ENCODE measurements around the gene CLEC10A. TPM values are rescaled to one million over a fixed set of nuclear protein-coding genes. Genes with fewer than 3 reads are reported as not detected.

CLEC10A gene
- total RNA-seq, 1 donor from 2014 or later: not detected

- Histone ChIP-seq H3K27me3 (ENCODE audit: insufficient read depth, low read length) (peaks cover 21% of the 10 kb centered on the region), H3K27ac (ENCODE audit: low read depth, low read length) (no peak overlapping the region), H4K20me1 (ENCODE audit: insufficient read depth, low read length) (no peaks in the 10 kb centered on the region), H2AFZ (ENCODE audit: low read depth, low read length) (no peak overlapping the region), H3K4me2 (ENCODE audit: low read length) (peak overlapping the region; percentile 85), H3K4me1 (ENCODE audit: insufficient read depth, low read length) (peaks cover 20% of the 10 kb centered on the region), H3K4me3 (ENCODE audit: insufficient read depth, low read depth, low read length) (no peak overlapping the region), H3K36me3 (ENCODE audit: insufficient read depth, low read length) (no peaks in the 10 kb centered on the region), H3K9ac (ENCODE audit: low read length) (peak overlapping the region; percentile 10), H3K79me2 (ENCODE audit: insufficient read depth, low read length) (no peaks in the 10 kb centered on the region), H3K9me3 (ENCODE audit: insufficient read depth, low read depth, low read length) (peaks cover 3% of the 10 kb centered on the region)
- no peaks in the 10 kb centered on the region for H3K9me3 Mint-ChIP-seq (ENCODE audit: unreplicated experiment)
- no peaks in the 10 kb centered on the region for H3K4me1 Mint-ChIP-seq (ENCODE audit: low read depth, unreplicated experiment)
- FAIRE-seq (no peak), DNase-seq (ENCODE audit: low read depth) (no peak)
- H3K27ac Mint-ChIP-seq (ENCODE audit: unreplicated experiment): no peak overlapping the region
- no peak overlapping the region for H3K4me3 Mint-ChIP-seq (ENCODE audit: unreplicated experiment)
- peaks cover 36% of the 10 kb centered on the region for H3K27me3 Mint-ChIP-seq (ENCODE audit: low read depth, unreplicated experiment)
- H3K36me3 Mint-ChIP-seq (ENCODE audit: low read depth, unreplicated experiment): peaks cover 3% of the 10 kb centered on the region
- TF ChIP-seq CTCF (IDR thresholded peaks at IDR 0.05; ENCODE audit: insufficient read depth, low read depth, low read length) (no peak), EZH2 (IDR thresholded peaks at IDR 0.05; ENCODE audit: insufficient read depth, low read length) (peak; percentile 34)
Observed at GRCh38 chr17:7042501-7043181, 37.4 kb downstream of the CLEC10A start.

GRCh38 chr17:7041607-7042500 lies 38.2 kb downstream of the CLEC10A start:
- no peak for DNase-seq (ENCODE audit: low read depth)
- Mint-ChIP-seq H3K36me3 (ENCODE audit: low read depth, unreplicated experiment) (peaks cover 3% of the 10 kb centered on the region), H3K27me3 (ENCODE audit: low read depth, unreplicated experiment) (peaks cover 33% of the 10 kb centered on the region), H3K27ac (ENCODE audit: unreplicated experiment) (no peak overlapping the region), H3K9me3 (ENCODE audit: unreplicated experiment) (no peaks in the 10 kb centered on the region), H3K4me3 (ENCODE audit: unreplicated experiment) (no peak overlapping the region), H3K4me1 (ENCODE audit: low read depth, unreplicated experiment) (no peaks in the 10 kb centered on the region)
- no peaks in the 10 kb centered on the region for H4K20me1 ChIP-seq (ENCODE audit: insufficient read depth, low read length)
- H3K36me3 ChIP-seq (ENCODE audit: insufficient read depth, low read length): no peaks in the 10 kb centered on the region
- H3K4me2 ChIP-seq (ENCODE audit: low read length): peak overlapping the region; percentile 85
- H3K4me1 ChIP-seq (ENCODE audit: insufficient read depth, low read length): peaks cover 20% of the 10 kb centered on the region
- peaks cover 3% of the 10 kb centered on the region for H3K9me3 ChIP-seq (ENCODE audit: insufficient read depth, low read depth, low read length)
- H3K27me3 ChIP-seq (ENCODE audit: insufficient read depth, low read length): peaks cover 19% of the 10 kb centered on the region
- no peak overlapping the region for H3K27ac ChIP-seq (ENCODE audit: low read depth, low read length)
- H3K9ac ChIP-seq (ENCODE audit: low read length): peak overlapping the region; percentile 10
- H3K4me3 ChIP-seq (ENCODE audit: insufficient read depth, low read depth, low read length): no peak overlapping the region
- no peak overlapping the region for H2AFZ ChIP-seq (ENCODE audit: low read depth, low read length)
- H3K79me2 ChIP-seq (ENCODE audit: insufficient read depth, low read length): no peaks in the 10 kb centered on the region
- no peak for FAIRE-seq
- TF ChIP-seq EZH2 (IDR thresholded peaks at IDR 0.05; ENCODE audit: insufficient read depth, low read length): peak; percentile 51
- TF ChIP-seq CTCF (IDR thresholded peaks at IDR 0.05; ENCODE audit: insufficient read depth, low read depth, low read length): no peak
